GM19193 (cell line): ENCODE measurements around the gene MAP3K4.

Experiments
- POLR2A ChIP-seq: IDR thresholded peaks from 4 replicates; pipeline ENCODE4 v1.6.1; 2011; ENCODE audit not compliant: insufficient read depth, insufficient read length; ENCODE audit errors: extremely low read depth

Gene MAP3K4

DNA sequence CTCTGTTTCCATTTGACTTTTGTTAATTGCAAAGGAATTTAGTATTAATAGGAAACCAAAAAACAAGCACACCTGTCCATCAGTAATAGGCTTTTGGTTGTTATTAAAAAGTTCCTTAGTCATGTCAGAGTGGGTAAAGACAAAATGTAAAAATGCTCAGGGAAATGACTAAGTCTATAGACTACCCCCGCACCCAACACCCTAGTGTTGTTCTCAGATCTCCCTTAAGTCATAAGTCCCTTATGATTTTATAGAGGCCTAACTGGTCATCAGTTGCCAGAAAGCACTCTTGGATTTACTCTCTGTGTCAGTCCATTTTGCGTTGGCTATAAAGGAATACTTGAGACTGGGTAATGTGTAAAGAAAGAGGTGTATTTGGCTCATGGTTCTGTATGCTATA lies 52.8 kb downstream of the MAP3K4 start:
- no peak for TF ChIP-seq POLR2A

GRCh38 chr6:161048641-161049040 lies 57.1 kb downstream of the MAP3K4 start:
- TF ChIP-seq POLR2A = no peak

DNA sequence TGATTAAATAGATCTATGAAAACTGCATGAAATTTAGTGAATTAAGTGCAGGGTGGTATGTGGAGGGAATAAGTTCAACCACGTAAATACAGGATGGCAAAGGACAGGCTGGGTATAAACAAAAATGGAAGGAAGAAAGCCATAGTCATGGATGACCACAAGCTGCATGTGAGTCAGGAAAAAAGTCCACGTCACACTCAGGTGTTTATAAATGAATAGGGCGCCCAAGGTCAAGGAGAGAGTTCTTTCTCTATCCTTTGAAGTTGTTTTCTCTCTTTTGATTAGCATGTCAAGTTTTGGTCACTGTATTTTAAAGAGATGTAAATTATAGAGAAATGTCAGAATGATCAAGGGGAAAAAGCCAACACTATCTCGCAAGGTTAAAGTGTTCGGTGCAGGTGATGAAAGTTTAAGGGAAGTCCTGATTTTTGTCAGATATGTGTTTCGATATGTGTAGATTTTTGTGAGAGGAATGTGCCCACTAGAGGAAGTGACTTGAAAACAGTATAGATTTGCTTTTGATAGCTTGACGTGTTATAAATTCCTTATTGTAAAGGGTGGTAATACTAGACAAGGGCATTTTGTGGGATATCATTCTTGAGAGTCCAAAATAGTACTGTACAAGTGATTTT lies 58.7 kb downstream of the MAP3K4 start:
- TF ChIP-seq POLR2A = no peak

DNA sequence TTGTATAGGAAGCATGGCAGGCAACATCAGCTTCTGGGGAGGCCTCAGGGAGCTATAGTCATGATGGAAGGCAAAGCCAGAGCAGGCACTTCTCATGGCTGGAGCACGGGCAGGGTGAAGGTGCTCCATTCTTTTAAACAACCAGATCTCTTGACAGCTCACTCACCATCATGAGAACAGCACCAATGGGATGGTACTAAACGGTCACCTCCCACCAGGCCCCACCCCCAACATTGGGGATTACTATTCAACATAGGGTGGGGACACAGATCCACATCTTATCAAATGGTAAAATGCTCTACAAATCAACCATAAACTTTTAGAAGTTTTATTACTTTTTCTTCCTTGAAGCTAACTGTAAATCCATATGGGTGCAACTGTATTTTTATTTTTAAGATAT lies 61.5 kb downstream of the MAP3K4 start:
- no peak for TF ChIP-seq POLR2A

DNA sequence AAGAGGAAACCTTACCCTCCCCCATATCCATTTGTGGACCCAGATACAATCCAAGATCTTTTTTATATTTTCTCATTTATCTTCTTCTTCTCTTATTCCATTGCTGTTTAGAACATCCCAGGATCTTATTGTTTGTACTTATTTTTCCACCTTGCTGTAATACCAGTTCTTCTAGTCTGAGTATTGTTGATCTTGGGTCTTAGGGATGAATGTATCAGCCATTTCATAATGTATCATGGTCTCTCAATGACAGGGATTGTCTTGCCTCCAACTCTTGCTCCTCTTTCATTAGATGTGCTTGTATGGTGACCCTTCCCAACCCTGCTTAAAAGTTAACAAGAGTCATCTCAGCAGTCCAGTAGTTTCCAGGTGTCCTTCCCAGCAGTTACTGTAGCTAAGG lies 63.3 kb downstream of the MAP3K4 start:
- no peak for TF ChIP-seq POLR2A

DNA sequence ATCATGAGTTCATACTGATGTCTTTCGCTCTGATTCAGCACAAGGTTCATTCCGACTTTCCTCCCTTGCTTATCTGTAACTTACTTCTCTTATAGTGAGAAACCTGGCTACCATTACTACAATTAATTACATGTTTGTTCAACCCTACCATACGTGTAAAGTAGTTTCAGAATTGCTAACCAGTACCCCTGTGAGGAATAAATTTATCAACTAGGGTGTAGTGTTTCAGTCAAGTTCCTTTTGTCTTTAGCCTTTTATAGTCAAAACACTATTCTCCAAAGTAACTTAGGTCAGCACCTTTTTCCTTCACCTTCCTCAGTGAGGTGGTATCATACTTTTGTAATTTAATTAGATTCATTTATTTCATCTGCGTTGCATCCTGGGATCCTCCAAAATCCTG lies 64.9 kb downstream of the MAP3K4 start:
- no peak for TF ChIP-seq POLR2A

GRCh38 chr6:161057103-161058091 lies 65.8 kb downstream of the MAP3K4 start:
- no peak for TF ChIP-seq POLR2A

GRCh38 chr6:161058741-161059140 lies 67.2 kb downstream of the MAP3K4 start:
- TF ChIP-seq POLR2A = no peak

DNA sequence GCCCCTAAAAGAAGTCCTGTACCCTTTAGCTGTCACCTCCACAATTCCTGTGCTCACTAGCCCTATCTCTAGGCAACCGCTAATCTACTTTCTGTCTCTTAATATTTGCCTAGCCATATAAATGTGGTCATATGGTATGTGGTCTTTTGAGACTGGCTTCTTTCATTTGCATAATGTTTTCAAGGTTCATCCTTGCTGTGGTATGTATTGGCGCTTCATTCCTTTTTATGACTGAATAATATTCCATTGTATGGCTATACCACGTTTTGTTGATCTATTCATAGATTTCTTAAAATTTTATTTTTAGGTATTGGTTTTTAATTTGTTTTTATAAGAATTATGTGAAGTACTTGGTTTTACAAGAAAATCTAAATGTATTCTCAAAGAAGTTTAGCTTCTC lies 70.0 kb downstream of the MAP3K4 start:
- TF ChIP-seq POLR2A = no peak

- no peak for TF ChIP-seq POLR2A
These were observed 73.3 kb downstream of the MAP3K4 start for GRCh38 chr6:161064915-161065314.

DNA sequence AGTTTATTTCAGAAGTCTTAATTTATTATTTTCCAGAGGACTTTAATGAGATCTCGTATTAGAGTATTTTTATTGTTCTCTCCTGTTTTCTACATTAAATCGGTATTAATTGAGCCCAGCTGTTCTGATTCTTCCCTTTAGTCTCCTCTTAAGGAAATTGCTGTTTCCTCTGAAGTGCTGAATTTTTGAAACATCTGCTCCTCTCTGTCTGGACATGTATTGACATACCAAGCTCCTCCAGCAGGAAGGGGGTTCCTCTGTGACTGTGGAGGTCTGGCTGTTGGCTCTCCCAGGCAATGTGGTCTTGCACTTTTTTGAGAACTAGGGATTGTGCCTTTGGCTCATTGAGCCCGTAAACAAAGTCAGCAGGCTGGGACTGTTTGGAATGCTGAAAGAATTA lies 74.9 kb downstream of the MAP3K4 start:
- no peak for TF ChIP-seq POLR2A

DNA sequence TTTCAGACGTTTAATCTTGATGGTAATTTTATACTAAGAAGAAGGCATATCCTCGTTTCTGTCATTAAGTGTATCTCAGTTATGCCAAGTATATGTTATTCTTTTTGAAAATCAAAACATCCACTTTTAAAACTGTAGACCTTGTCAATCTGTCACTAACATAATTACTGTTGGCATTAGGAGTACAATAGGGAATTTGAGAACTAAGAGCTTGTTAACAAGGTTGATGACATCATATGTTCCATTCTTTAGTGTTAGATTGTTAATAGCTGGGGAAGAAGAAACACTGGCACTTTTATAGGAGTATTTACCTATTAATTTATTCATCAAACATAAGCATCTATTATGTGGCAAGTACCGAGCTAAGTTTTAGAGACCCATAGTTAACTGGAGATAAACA lies 76.2 kb downstream of the MAP3K4 start:
- TF ChIP-seq POLR2A = no peak

GRCh38 chr6:161068321-161068741 lies 76.8 kb downstream of the MAP3K4 start:
- TF ChIP-seq POLR2A = no peak

GRCh38 chr6:161073930-161074329 lies 82.4 kb downstream of the MAP3K4 start:
- TF ChIP-seq POLR2A = no peak

- no peak for TF ChIP-seq POLR2A
These were observed 83.0 kb downstream of the MAP3K4 start for GRCh38 chr6:161074496-161075121.
